OCI-LY7 (cell line): ENCODE data around the gene ID1. TPM values are rescaled to one million over a fixed set of nuclear protein-coding genes. Genes with fewer than 3 reads are reported as not detected.

Experiments used
- BruUV-seq: library from RNA; stranded (reverse); fragments of 400-500 nt; replicated peaks from 2 replicates; lab custom pipeline; 2021; lab: Mats Ljungman, UMichigan
- CTCF ChIA-PET: fragments of 300-600 bp; sonication (Branson Sonifier 250); formaldehyde crosslinking; loops from one replicate; lab custom pipeline; 2022; ENCODE audit warnings: antibody characterized with exemption; ENCODE audit not compliant: unreplicated experiment; lab: Charles Lee
- POLR2A ChIA-PET: fragments of 300-600 bp; sonication (Branson Sonifier 250); formaldehyde crosslinking; loops from one replicate; lab custom pipeline; 2022; ENCODE audit warnings: antibody characterized with exemption; lab: Charles Lee
- DNase-seq: peaks from one replicate; pipeline ENCODE4 v3.0.0-alpha.2; 2015; ENCODE audit warnings: low spot score
- H2AFZ ChIP-seq: fragments of 200-600 bp; sonication (generic), shearing (Covaris generic); 2 replicates; pipeline ENCODE4 v1.6.1; 2014; ENCODE audit warnings: mild to moderate bottlenecking, antibody characterized with exemption, low read length, moderate library complexity
- H3K27ac ChIP-seq: fragments of 200-600 bp; sonication (generic); 2 replicates; pipeline ENCODE4 v1.5.1; 2014; ENCODE audit warnings: mixed run types, low read depth, mild to moderate bottlenecking, moderate library complexity, low read length, inconsistent platforms; ENCODE audit not compliant: poor library complexity, severe bottlenecking
- H3K36me3 ChIP-seq: fragments of 200-600 bp; sonication (generic); 2 replicates; pipeline ENCODE4 v1.6.1; 2014; ENCODE audit warnings: mild to moderate bottlenecking, antibody characterized with exemption, low read length, moderate library complexity, mixed read lengths; ENCODE audit not compliant: insufficient read depth
- H3K4me1 ChIP-seq: fragments of 200-600 bp; sonication (generic); 2 replicates; pipeline ENCODE4 v1.5.1; 2014; ENCODE audit warnings: mild to moderate bottlenecking, low read length; ENCODE audit not compliant: insufficient read depth, poor library complexity, severe bottlenecking
- H3K4me2 ChIP-seq: fragments of 200-600 bp; sonication (generic); 2 replicates; pipeline ENCODE4 v1.6.1; 2014; ENCODE audit warnings: mild to moderate bottlenecking, low read length
- H3K4me3 ChIP-seq: fragments of 200-600 bp; sonication (generic); 2 replicates; pipeline ENCODE4 v1.5.1; 2014; ENCODE audit warnings: mild to moderate bottlenecking, low read depth, low read length; ENCODE audit not compliant: poor library complexity, severe bottlenecking
- H3K79me2 ChIP-seq: fragments of 200-600 bp; sonication (generic); 2 replicates; pipeline ENCODE4 v1.6.1; 2016; ENCODE audit warnings: low read depth, mild to moderate bottlenecking, low read length, moderate library complexity, mixed read lengths; ENCODE audit not compliant: insufficient read depth
- H3K9me2 ChIP-seq: fragments of 200-600 bp; sonication (generic); 2 replicates; pipeline ENCODE4 v1.6.1; 2016; ENCODE audit warnings: mild to moderate bottlenecking, low read length, mixed read lengths; ENCODE audit not compliant: insufficient read depth
- H3K9me3 ChIP-seq: fragments of 200-600 bp; sonication (generic); 2 replicates; pipeline ENCODE4 v1.6.1; 2014; ENCODE audit warnings: mild to moderate bottlenecking, mixed run types, low read length, mixed read lengths
- H4K20me1 ChIP-seq: fragments of 200-600 bp; sonication (generic); 2 replicates; pipeline ENCODE4 v1.6.1; 2014; ENCODE audit warnings: mild to moderate bottlenecking, antibody characterized with exemption, low read length, moderate library complexity, mixed read lengths; ENCODE audit not compliant: insufficient read depth
- EZH2phosphoT487 ChIP-seq: fragments of 200-600 bp; sonication (generic); IDR thresholded peaks from 2 replicates; pipeline ENCODE4 v1.6.1; 2018; ENCODE audit warnings: low read depth, borderline replicate concordance, mild to moderate bottlenecking, mixed run types, antibody characterized with exemption, low read length, moderate library complexity, mixed read lengths
- intact Hi-C: fragments of 100-400 bp; cut with micrococcal nuclease; formaldehyde crosslinking; loops from one replicate; pipeline ENCODE4 v1.10.0; 2022; ENCODE audit not compliant: unreplicated experiment
- total RNA-seq, 2 experiments: library from RNA; depleted of rRNA in 1 of 2; stranded (reverse); fragments of >200 nt in 1 of 2; shearing (Covaris generic) in 1 of 2; gene quantifications; 2 replicates each; pipeline ENCODE4 v1.2.3, GENCODE V29; 2014 to 2022
- TF ChIP-seq, protein P1 (sequence below): fragments of 200-600 bp; sonication (generic); conservative IDR thresholded peaks from 2 replicates; pipeline ENCODE4 v1.5.1; 2014; ENCODE audit warnings: mild to moderate bottlenecking, antibody characterized with exemption, low read length, moderate library complexity, mixed read lengths

The ID1 gene
- total RNA-seq, 2 experiments from 2014 or later = 3.3 to 3.6 TPM

GRCh38 chr20:31566319-31566657, 38.8 kb upstream of the ID1 start:
- POLR2A ChIA-PET = interaction anchor here (0.5 to 1.8 kb wide), 2 partner anchors 46 to 68 kb away, joined by 4 to 15 read pairs; no protein-coding TSS in a partner anchor
- Histone ChIP-seq H3K36me3 (peaks cover 66% of the 10 kb centered on the region), H3K79me2 (no peaks in the 10 kb centered on the region), H3K9me2 (no peaks in the 10 kb centered on the region), H3K4me2 (peak overlapping the region; percentile 12; the same call in 1 of the 2 replicates), H3K27ac (peak overlapping the region; percentile 40), H3K4me1 (peaks cover 26% of the 10 kb centered on the region), H4K20me1 (no peaks in the 10 kb centered on the region), H3K4me3 (no peak overlapping the region), H3K9me3 (no peaks in the 10 kb centered on the region), H2AFZ (no peak overlapping the region)
- no peak for DNase-seq
- intact Hi-C loops = loop anchor here (5.0 kb wide), 1 partner anchor 156 kb away; the partner anchor contains the start of gene BCL2L1
- BruUV-seq = no TSS peak
- TF ChIP-seq, protein P1, sequence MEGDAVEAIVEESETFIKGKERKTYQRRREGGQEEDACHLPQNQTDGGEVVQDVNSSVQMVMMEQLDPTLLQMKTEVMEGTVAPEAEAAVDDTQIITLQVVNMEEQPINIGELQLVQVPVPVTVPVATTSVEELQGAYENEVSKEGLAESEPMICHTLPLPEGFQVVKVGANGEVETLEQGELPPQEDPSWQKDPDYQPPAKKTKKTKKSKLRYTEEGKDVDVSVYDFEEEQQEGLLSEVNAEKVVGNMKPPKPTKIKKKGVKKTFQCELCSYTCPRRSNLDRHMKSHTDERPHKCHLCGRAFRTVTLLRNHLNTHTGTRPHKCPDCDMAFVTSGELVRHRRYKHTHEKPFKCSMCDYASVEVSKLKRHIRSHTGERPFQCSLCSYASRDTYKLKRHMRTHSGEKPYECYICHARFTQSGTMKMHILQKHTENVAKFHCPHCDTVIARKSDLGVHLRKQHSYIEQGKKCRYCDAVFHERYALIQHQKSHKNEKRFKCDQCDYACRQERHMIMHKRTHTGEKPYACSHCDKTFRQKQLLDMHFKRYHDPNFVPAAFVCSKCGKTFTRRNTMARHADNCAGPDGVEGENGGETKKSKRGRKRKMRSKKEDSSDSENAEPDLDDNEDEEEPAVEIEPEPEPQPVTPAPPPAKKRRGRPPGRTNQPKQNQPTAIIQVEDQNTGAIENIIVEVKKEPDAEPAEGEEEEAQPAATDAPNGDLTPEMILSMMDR = no peak
- no peak for TF ChIP-seq EZH2phosphoT487
- CTCF ChIA-PET = interaction anchor here (1.4 to 1.6 kb wide), 2 partner anchors 39 to 46 kb away, joined by 4 to 21 read pairs; partner anchors contain the start of gene ID1

DNA sequence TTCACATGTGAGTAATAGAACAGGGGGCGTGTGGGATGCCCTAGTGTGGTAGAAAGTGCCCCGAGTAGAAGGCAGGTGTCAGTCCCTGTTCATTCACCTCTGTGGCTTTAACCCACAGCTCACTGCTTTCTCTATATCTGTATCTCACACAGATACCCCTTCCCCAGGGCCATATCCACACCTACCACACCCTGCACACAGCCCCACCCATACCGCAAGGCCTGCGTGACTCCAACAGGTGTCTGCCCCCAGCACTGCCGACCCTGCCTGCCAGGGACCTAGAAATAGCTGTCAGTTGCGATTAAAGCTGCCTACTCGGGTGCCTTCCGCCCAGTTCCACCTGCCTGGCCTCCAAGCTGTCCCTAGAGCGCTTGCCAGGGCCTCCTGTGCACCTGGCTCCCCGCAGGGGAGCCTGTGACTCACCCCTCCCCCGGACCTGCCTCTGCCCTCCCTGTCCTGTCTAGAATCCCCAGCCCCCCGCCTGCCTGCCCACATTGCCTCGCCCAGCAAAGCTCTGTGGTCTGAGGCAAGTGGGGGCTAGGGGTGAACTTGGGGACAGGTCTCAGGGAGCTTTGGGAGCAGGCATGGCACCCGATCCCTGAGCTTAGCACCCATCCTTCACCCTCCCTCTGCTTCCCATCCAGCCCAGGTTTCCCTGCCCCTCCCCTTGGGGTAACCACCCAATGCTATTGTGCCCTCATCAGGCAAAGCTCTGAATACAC, 38.3 kb upstream of the ID1 start:
- peak overlapping the region; percentile 12; the same call in 1 of the 2 replicates for H3K4me2 ChIP-seq
- CTCF ChIA-PET = interaction anchor here (0.6 to 1.6 kb wide), 6 partner anchors 22 to 174 kb away, joined by 3 to 21 read pairs (median 3); partner anchors contain the start of gene ID1
- intact Hi-C loops = loop anchor here (5.0 kb wide), 1 partner anchor 155 kb away; the partner anchor contains the start of gene BCL2L1

More for the DNA sequence above, 38.3 kb upstream of the ID1 start:
- Histone ChIP-seq H3K79me2 (no peaks in the 10 kb centered on the region), H3K4me1 (peaks cover 26% of the 10 kb centered on the region), H3K9me2 (no peaks in the 10 kb centered on the region), H2AFZ (no peak overlapping the region), H3K27ac (peak overlapping the region; percentile 40), H3K4me3 (no peak overlapping the region), H4K20me1 (no peaks in the 10 kb centered on the region), H3K9me3 (no peaks in the 10 kb centered on the region), H3K36me3 (peaks cover 61% of the 10 kb centered on the region)
- peak; percentile 67 for DNase-seq
- POLR2A ChIA-PET = interaction anchor here (0.5 to 1.8 kb wide), 5 partner anchors 20 to 559 kb away, joined by 3 to 15 read pairs (median 4); a partner anchor contains a TSS
- BruUV-seq = no TSS peak
- TF ChIP-seq, protein P1 = no peak; the same call in 1 of the 2 replicates
- no peak for TF ChIP-seq EZH2phosphoT487
